Measurements from ENCODE around the gene KRT76. TPM values are rescaled to one million over a fixed set of nuclear protein-coding genes. Genes with fewer than 3 reads are reported as not detected.

The KRT76 gene
- not detected in 2 replicates for total RNA-seq (2014; rRNA removed; shearing (Covaris generic); ENCODE audit: low replicate concordance)

GRCh38 chr12:52776913-52777395 lies at the start of gene KRT76:
Gene KRT76 (minus strand): TSS chr12:52777345. CDS start chr12:52777291, 54 bp downstream.
- in situ Hi-C loops (cut with HindIII; ENCODE audit: low pct_unique_long_range_greater_than_20kb, low sequenced_read_pairs): no loop called here
- no peak for DNase-seq (ENCODE audit: low read depth)

- no peak for DNase-seq (ENCODE audit: low read depth)
- in situ Hi-C loops (cut with HindIII; ENCODE audit: low pct_unique_long_range_greater_than_20kb, low sequenced_read_pairs): no loop called here
Observed at GRCh38 chr12:52825961-52826360, 48.8 kb upstream of the KRT76 start.

- no peak for DNase-seq (ENCODE audit: low read depth)
- in situ Hi-C loops (cut with HindIII; ENCODE audit: low pct_unique_long_range_greater_than_20kb, low sequenced_read_pairs): no loop called here
Observed at GRCh38 chr12:52824741-52825410, 47.7 kb upstream of the KRT76 start.

GRCh38 chr12:52823761-52824450 lies 46.8 kb upstream of the KRT76 start:
- no peak for DNase-seq (ENCODE audit: low read depth)
- in situ Hi-C loops (cut with HindIII; ENCODE audit: low pct_unique_long_range_greater_than_20kb, low sequenced_read_pairs): no loop called here

GRCh38 chr12:52822771-52823510 lies 45.8 kb upstream of the KRT76 start:
- no peak for DNase-seq (ENCODE audit: low read depth)
- in situ Hi-C loops (cut with HindIII; ENCODE audit: low pct_unique_long_range_greater_than_20kb, low sequenced_read_pairs): no loop called here

GRCh38 chr12:52821826-52822660 lies 44.9 kb upstream of the KRT76 start:
- in situ Hi-C loops (cut with HindIII; ENCODE audit: low pct_unique_long_range_greater_than_20kb, low sequenced_read_pairs): no loop called here
- no peak for DNase-seq (ENCODE audit: low read depth)

- in situ Hi-C loops (cut with HindIII; ENCODE audit: low pct_unique_long_range_greater_than_20kb, low sequenced_read_pairs): no loop called here
Observed at GRCh38 chr12:52821071-52821730, 44.1 kb upstream of the KRT76 start.

GRCh38 chr12:52820521-52820920 lies 43.4 kb upstream of the KRT76 start:
- in situ Hi-C loops (cut with HindIII; ENCODE audit: low pct_unique_long_range_greater_than_20kb, low sequenced_read_pairs): no loop called here
- DNase-seq (ENCODE audit: low read depth): no peak

More at GRCh38 chr12:52821071-52821730, 44.1 kb upstream of the KRT76 start:
- DNase-seq (ENCODE audit: low read depth): no peak

GRCh38 chr12:52819731-52820510 lies 42.8 kb upstream of the KRT76 start:
- in situ Hi-C loops (cut with HindIII; ENCODE audit: low pct_unique_long_range_greater_than_20kb, low sequenced_read_pairs): no loop called here

GRCh38 chr12:52818887-52819420 lies 41.8 kb upstream of the KRT76 start:
- in situ Hi-C loops (cut with HindIII; ENCODE audit: low pct_unique_long_range_greater_than_20kb, low sequenced_read_pairs): no loop called here
- DNase-seq (ENCODE audit: low read depth): no peak

More at GRCh38 chr12:52819731-52820510, 42.8 kb upstream of the KRT76 start:
- DNase-seq (ENCODE audit: low read depth): no peak

- in situ Hi-C loops (cut with HindIII; ENCODE audit: low pct_unique_long_range_greater_than_20kb, low sequenced_read_pairs): no loop called here
Observed at GRCh38 chr12:52818388-52818787, 41.2 kb upstream of the KRT76 start.

GRCh38 chr12:52817699-52818238 lies 40.6 kb upstream of the KRT76 start:
- in situ Hi-C loops (cut with HindIII; ENCODE audit: low pct_unique_long_range_greater_than_20kb, low sequenced_read_pairs): no loop called here
- no peak for DNase-seq (ENCODE audit: low read depth)

More at GRCh38 chr12:52818388-52818787, 41.2 kb upstream of the KRT76 start:
- no peak for DNase-seq (ENCODE audit: low read depth)

- DNase-seq (ENCODE audit: low read depth): no peak
- in situ Hi-C loops (cut with HindIII; ENCODE audit: low pct_unique_long_range_greater_than_20kb, low sequenced_read_pairs): no loop called here
Observed at GRCh38 chr12:52817003-52817698, 40.0 kb upstream of the KRT76 start.

GRCh38 chr12:52815676-52816588 lies 38.8 kb upstream of the KRT76 start:
- in situ Hi-C loops (cut with HindIII; ENCODE audit: low pct_unique_long_range_greater_than_20kb, low sequenced_read_pairs): no loop called here

GRCh38 chr12:52815161-52815560 lies 38.0 kb upstream of the KRT76 start:
- in situ Hi-C loops (cut with HindIII; ENCODE audit: low pct_unique_long_range_greater_than_20kb, low sequenced_read_pairs): no loop called here
- no peak for DNase-seq (ENCODE audit: low read depth)

More at GRCh38 chr12:52815676-52816588, 38.8 kb upstream of the KRT76 start:
- no peak for DNase-seq (ENCODE audit: low read depth)

All from Caki2 (cell line).